ENCODE measurements around the gene C19orf81.

The C19orf81 gene

GRCh38 chr19:50686310-50687032 is 37.2 kb downstream of the C19orf81 start:
- FAIRE-seq: no peak

GRCh38 chr19:50688766-50689165 is 39.5 kb downstream of the C19orf81 start:
- no peak for FAIRE-seq

DNA sequence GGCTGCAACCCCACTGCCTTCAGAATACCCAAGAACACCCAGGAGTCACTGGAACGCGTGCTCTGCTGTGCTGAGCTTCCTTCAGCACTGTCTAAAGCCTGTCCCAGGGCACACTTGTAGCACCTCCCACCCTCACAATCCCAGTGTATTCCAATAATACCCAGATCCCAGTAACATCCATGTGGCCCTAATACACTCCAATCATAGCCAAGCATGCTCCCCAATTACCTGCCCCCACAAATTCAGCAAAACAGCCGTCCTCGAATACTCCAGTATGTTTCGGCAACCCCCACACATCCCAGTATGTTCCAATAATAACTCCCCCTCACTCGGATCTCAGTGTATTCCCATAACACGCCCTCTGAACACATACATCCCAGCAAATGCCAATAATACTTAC is 41.2 kb downstream of the C19orf81 start:
- no peak for FAIRE-seq

DNA sequence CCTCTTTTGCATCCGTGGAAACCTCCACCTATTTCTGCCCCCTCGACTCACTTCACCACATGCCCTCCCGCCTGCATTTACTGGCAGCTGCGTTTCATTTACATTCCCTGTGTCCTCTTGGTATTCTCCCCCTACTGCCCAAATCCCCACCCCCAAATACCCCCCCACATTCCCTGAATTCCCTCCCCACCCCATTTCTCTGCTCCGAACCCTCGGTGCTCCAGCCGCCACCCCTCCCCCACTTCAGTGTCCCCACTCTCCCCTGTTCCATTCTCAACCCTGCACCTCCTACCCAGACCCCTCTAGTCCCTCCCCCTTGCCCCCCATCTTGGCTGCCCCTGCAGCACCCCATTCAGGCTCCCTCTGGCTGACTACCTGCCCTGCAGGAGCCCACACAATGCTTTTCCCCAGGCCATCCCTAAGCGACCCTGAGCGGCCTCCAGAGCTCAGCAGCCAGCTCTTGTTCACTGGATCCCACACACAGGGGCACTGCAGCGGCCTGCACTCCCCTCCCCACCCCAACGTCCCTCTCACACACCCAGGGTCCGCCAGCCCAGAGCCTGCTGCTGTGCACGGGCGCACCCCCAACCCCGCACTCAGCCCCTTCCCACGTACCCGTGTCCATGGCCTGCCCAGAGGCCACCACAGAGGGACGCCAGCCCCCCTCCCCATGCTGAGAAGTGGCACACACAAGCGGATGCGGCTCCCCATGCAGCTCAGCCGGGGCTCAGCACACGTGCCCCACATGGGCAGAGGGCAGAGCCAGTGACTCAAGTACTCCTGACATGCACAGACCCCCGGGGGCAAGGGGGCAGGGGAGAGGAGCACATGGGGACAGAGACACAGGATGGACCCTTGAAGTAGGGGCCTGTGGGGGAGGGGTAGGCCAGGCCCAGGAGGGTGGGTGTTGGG is 44.1 kb downstream of the C19orf81 start:
- no peak for FAIRE-seq

DNA sequence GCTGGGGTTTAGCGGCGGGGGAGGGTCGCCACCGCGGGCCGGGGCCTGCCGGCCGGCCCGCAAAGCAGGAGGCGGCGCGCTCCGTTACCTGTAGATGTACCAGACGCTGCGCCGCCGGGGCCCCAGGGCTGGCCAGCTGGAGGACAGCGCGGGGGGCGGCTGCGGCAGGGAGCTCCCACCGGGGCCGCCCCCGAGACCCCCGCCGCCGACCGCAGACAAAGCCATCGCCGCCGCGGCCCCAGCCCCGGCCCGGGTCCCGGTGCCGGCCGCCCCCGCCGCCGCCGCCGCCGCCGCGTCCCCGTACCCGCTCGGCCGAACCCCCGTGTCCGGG is 45.5 kb downstream of the C19orf81 start:
- no peak for FAIRE-seq

- no peak for FAIRE-seq
These were observed 46.2 kb downstream of the C19orf81 start for GRCh38 chr19:50695251-50696093.

DNA sequence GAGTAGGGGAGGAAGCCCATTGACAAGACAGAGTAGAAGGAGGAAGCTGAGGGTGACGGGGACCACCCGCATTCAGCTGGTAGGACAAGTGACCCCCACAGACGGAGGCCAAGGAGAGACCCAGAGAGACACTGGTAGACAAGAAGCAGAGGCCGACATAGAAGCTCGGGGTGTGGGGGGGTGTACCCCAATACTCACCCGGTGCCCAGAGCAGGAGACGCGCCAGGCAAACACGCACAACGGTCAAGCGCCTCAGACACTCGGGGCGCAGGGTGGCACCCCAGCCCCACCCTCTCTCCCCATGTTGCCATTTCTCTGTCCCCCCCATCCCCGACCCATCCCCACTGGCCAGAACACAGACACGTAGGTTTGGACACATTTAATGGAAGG is 46.8 kb downstream of the C19orf81 start:
- FAIRE-seq: no peak

DNA sequence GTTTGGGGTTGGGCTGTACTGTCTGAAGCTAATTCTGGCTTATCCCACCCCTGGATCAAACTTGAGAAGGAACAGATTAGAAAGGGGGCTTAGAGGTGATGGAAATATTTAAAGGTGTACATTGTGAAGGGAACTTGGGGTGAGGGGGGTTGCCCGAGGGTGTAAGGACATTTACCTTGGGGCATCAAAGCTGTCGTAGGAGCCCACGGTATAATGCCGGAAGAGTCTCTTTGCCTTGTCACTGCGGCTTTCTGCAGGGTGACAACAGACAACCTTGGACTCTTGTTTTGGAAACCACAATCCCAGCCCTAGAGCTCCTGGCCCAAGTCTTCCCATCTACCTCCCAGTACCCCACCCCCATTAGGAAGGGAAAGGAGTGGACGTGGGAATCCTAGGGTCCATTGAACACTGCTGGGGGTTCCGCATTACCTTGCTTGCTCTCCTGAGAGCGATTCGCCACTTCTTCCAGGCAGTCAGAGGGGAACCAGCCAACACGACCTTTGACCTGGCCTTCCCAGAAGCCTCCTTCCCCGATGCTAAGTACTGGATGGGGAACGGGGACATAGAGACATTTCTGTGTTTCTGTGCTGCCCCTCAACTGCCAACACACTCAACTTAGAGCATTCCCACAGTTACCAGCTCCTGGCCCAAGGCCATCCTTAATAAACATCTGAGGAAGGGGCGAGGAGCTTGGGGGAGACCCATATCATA is 48.3 kb downstream of the C19orf81 start:
- no peak for FAIRE-seq

DNA sequence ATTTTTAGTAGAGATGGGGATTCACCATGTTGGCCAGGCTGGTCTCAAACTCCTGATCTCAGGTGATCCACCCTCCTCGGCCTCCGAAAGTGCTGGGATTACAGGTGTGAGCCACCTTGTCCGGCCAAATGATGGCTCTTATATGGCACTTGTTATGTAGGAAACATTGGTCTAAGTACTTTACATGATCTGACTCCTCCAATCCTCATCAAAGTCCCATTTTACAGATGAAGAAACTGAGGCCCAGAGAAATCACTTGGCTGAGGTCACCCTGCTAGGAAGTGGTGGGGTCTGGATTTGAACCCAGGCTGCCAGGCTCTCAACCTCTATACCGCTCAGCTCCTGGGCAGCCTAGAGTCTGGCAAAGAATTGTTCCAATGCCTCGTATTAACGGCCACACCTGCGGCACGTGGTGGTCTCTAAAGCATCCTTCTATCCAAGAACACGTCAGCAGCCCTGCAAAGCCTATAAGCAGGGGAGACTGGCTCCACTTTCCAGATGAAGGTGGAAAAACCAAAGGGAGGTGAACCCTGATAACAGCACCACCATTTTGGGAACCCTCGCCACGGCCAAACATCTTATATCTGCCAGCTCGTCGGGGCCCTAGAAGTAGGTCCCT is 52.2 kb downstream of the C19orf81 start:
- no peak for FAIRE-seq

DNA sequence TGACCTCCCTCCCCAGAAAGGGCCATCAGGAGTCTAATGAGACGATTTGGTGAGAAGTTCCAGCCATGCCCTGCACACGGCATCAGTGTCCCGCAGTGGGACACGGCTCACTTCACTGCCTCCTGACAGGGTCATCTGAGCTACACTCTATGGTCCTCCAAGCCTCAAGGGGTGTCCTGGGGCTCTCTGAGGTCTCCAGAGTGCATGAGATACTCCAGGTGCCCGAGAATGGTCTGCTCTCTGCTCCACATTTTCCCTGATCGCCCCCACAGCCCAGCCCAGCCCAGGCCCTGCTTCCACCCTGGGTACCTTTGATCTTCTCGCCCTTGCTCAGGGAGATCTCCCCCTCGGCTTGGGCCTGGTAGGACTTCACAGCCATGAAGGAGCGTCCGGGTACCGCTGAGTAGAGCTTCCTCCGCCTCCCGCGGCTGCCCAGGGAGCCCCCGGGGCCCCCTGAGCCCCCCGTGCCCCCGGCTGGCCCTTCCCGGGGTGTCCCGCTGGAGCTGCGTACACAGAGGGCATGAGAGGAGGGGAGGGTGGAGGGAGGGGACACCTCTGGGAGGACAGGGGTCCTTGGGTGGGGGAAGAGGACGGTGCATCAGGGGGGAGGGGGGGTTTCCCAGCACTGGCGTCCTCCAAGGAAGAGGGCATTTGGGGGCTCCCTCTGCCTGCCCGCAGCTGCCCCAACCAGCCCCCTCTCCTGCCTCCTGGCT is 53.1 kb downstream of the C19orf81 start:
- no peak for FAIRE-seq

DNA sequence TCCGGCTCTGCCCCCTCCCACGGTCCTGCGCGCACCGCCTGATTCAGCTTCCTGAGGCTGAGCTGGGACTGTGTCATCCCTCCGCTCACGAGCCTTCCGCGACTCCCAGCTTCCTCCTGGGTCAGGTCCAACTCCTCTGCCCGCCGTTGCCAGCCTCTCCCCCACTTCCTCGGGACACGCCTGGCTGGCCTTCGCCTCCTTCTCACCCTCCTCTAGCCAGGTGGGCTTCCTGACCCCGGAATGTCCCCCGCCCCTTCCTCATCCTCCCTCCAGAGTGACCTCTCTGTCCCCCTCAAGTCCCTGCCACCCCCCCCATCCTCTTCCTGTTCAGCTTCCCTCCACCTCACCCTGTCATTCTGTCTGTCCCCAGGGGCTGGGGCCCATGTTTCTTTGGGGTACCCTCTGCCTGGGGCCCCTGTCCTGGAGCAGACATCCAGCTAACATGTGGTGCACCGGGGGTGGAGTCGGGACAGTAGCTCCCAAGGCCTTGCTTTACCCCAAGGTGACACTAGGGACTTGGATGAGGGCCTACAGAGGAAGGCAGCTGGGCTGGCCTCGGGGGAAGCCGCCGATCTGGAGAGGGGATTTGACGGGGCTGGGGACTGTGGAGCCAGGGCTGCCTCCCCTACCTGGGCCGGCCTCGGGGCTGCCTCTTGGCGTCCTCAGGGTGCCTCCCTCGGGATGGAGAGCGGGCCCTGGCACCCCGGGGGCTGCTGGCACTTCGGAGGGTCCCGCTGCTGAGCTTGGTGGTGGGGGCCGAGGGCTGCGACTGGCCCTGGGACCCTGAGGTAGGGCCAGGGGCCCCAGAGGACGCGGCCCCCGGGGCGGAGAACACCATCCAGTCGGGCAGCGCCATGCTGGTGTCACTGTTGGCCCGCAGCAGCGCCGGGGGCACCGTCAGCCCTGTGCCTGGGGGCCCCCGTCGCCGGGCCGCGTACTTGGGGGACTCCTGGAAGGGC is 53.9 kb downstream of the C19orf81 start:
- FAIRE-seq: no peak

DNA sequence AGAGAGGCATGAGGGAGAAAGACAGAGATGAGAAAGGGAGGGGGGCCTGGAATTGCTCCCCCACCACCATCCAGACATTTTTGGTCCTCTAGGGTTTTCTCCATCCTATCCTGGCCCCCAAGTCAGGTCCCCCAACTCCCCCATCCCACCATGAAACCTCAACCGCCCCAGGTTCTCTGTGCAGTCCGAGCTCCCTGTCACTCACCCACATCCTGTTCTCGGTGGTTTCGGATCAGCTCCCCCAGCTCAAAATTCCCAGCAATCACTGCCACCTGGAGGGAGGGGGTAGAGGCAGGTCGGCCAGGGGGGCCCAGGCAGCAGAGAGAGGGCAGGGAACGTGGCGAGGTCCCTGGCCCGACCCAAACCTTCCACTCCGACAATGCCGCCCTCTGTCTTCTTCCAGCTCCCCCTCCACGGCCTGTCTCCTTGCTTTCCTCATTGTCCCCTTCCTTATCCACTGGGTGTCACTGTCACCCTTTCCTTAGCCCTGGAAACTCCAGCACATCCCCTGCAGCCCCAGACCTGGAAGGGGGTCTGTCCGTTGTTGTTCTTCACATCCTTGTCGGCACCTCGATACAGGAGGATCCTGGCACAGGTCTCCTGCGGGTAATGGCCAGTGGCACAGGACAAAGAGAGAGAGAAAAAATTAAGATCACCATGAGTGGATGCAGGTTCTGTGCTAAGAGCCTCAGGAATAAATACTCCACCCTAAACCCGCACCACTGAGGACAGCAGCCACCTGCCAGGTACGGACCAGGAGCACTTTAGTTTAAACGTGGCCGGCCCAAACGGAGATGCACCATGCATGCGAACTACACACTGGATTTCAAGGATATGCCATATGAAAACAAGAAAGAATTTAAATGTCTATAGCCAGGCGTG is 54.9 kb downstream of the C19orf81 start:
- no peak for FAIRE-seq

DNA sequence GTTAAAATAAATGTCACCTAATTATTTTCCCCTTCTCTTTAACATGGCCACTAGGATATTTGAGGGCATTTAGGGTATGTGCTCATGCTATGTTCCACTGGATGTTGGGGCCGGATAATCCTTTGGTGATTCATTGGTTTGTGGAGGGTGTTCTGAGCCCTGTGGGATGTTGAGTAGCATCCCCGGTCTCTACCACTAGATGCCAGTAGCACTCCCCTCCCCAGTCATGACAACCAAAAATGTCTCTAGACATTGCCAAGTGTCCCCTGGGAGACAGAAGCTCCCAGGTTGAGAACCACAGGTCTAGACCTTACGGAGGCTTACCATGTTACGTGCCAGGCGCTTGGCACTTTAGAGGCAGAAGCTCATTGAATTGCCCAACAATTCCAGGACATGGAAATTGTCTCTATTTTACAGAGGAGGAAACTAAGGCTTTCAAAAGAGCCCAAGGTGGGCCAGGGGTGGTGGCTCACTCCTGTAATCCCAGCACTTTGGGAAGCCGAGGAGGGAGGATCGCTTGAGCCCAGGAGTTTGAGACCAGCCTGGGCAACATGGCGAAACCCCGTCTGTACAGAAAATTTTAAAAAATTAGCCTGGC is 56.3 kb downstream of the C19orf81 start:
- FAIRE-seq: peak; percentile 17

GRCh38 chr19:50706387-50706786 is 57.1 kb downstream of the C19orf81 start:
- no peak for FAIRE-seq

GRCh38 chr19:50708179-50708879 is 59.1 kb downstream of the C19orf81 start:
- FAIRE-seq: no peak

Data from TTC549 (cell line).